Endothelial cell of umbilical vein (primary cell): ENCODE results near the gene TTLL5. TPM values are rescaled to one million over a fixed set of nuclear protein-coding genes. Genes with fewer than 3 reads are reported as not detected.

Experiments
- BruUV-seq: library from RNA; stranded (reverse); fragments of 400-500 nt; replicated peaks from 2 replicates; lab custom pipeline; 2021; lab: Mats Ljungman, UMichigan
- CTCF ChIA-PET: fragments of 300-600, 350-600 bp; sonication (Branson Sonifier 250); formaldehyde crosslinking; loops from one replicate; lab custom pipeline; 2021; ENCODE audit warnings: antibody characterized with exemption, inconsistent platforms; lab: Charles Lee
- POLR2A ChIA-PET: fragments of 300-600, 350-600 bp; sonication (Branson Sonifier 250); formaldehyde crosslinking; loops from one replicate; lab custom pipeline; 2021; ENCODE audit warnings: antibody characterized with exemption, inconsistent platforms; lab: Charles Lee
- DNase-seq: peaks from one replicate; pipeline ENCODE4 v3.0.0-alpha.2; 2011; ENCODE audit warnings: low read depth, low spot score
- FAIRE-seq: peaks from 2 replicates; lab custom pipeline; 2011; peaks lifted over from hg19 to GRCh38; lab: Jason Lieb, UNC
- H2AFZ ChIP-seq: 2 replicates; pipeline ENCODE4 v1.6.0; 2012; ENCODE audit warnings: low read depth, low read length, control low read depth, inconsistent platforms
- H3K27ac ChIP-seq: 2 replicates; pipeline ENCODE4 v1.5.1; 2011; ENCODE audit warnings: low read depth, mild to moderate bottlenecking, control low read depth, low read length, moderate library complexity; ENCODE audit not compliant: insufficient read depth
- H3K27me3 ChIP-seq, 2 experiments: 2 replicates each; pipeline versions ENCODE4 v1.6.0 to v1.6.1; 2011; ENCODE audit warnings: low read length in 2 of 2, mixed read lengths in 1 of 2; ENCODE audit not compliant: control insufficient read depth in 2 of 2, insufficient read depth in 2 of 2
- H3K36me3 ChIP-seq, 2 experiments: 2 replicates in 1 of 2; 3 replicates in 1 of 2; pipeline ENCODE4 v1.5.1; 2011; ENCODE audit warnings: low read length in 2 of 2, mild to moderate bottlenecking in 1 of 2, moderate library complexity in 1 of 2; ENCODE audit not compliant: control insufficient read depth in 2 of 2, insufficient read depth in 2 of 2; ENCODE audit errors: extremely low read depth in 1 of 2
- H3K4me1 ChIP-seq: 3 replicates; pipeline ENCODE4 v1.5.1; 2011; ENCODE audit warnings: mild to moderate bottlenecking, low read length; ENCODE audit not compliant: control insufficient read depth, insufficient read depth; ENCODE audit errors: extremely low read depth
- H3K4me2 ChIP-seq: 2 replicates; pipeline ENCODE4 v1.6.1; 2011; ENCODE audit warnings: low read length, control low read depth, mixed read lengths; ENCODE audit not compliant: insufficient read depth
- H3K4me3 ChIP-seq, 3 experiments: fragments of 200-600 bp in 1 of 3; sonication (generic), shearing (Covaris generic) in 1 of 3; replicated peaks in 1 of 3; 2 replicates each; pipeline ENCODE4 v1.5.1; 2011 to 2016; ENCODE audit warnings: control low read depth in 3 of 3, low read length in 3 of 3, mild to moderate bottlenecking in 2 of 3, inconsistent platforms in 1 of 3, low read depth in 1 of 3, moderate library complexity in 1 of 3; ENCODE audit not compliant: insufficient read depth in 1 of 3
- H3K79me2 ChIP-seq: 2 replicates; pipeline ENCODE4 v1.6.0; 2012; ENCODE audit warnings: low read length, inconsistent platforms; ENCODE audit not compliant: control insufficient read depth, insufficient read depth
- H3K9ac ChIP-seq: replicated peaks from 2 replicates; pipeline ENCODE3; 2011; ENCODE audit warnings: low read length, control low read depth; ENCODE audit not compliant: insufficient read depth; ENCODE audit errors: extremely low read depth
- H3K9me1 ChIP-seq: replicated peaks from 3 replicates; pipeline ENCODE4 v1.6.0; 2011; ENCODE audit warnings: mild to moderate bottlenecking, low read length; ENCODE audit not compliant: control insufficient read depth, insufficient read depth; ENCODE audit errors: extremely low read depth
- H3K9me3 ChIP-seq: replicated peaks from 2 replicates; pipeline ENCODE4 v1.5.1; 2012; ENCODE audit warnings: low read length, inconsistent platforms; ENCODE audit not compliant: control insufficient read depth, insufficient read depth
- H4K20me1 ChIP-seq: replicated peaks from 2 replicates; pipeline ENCODE3; 2011; ENCODE audit warnings: mild to moderate bottlenecking, low read length; ENCODE audit not compliant: control insufficient read depth, insufficient read depth; ENCODE audit errors: extremely low read depth
- CTCF ChIP-seq, 2 donors: IDR thresholded peaks; 1 replicate in 1 of 2; 2 replicates in 1 of 2; pipeline ENCODE4 v1.5.1; 2011; ENCODE audit warnings: low read length in 2 of 2, mild to moderate bottlenecking in 2 of 2, moderate library complexity in 2 of 2, control low read depth in 1 of 2, inconsistent platforms in 1 of 2, low read depth in 1 of 2; ENCODE audit not compliant: insufficient read depth in 1 of 2; ENCODE audit errors: extremely low read depth in 1 of 2
- EZH2 ChIP-seq: IDR thresholded peaks from 2 replicates; pipeline ENCODE4 v1.6.1; 2012; ENCODE audit warnings: borderline replicate concordance, low read depth, mild to moderate bottlenecking, moderate library complexity, low read length, inconsistent platforms; ENCODE audit not compliant: severe bottlenecking
- FOS ChIP-seq: IDR thresholded peaks from 2 replicates; pipeline ENCODE4 v1.6.1; 2011; ENCODE audit warnings: mild to moderate bottlenecking, low read length, moderate library complexity, borderline replicate concordance; ENCODE audit not compliant: insufficient read depth
- GATA2 ChIP-seq: IDR thresholded peaks from 2 replicates; pipeline ENCODE4 v1.7.0; 2011; ENCODE audit warnings: low read depth, mild to moderate bottlenecking, moderate library complexity, mixed read lengths, low read length; ENCODE audit not compliant: insufficient read length, insufficient read depth
- JUN ChIP-seq: IDR thresholded peaks from 2 replicates; pipeline ENCODE4 v1.6.1; 2011; ENCODE audit warnings: borderline replicate concordance, low read depth; ENCODE audit not compliant: insufficient read length, insufficient read depth
- MAX ChIP-seq: IDR thresholded peaks from 2 replicates; pipeline ENCODE4 v1.6.1; 2011; ENCODE audit not compliant: insufficient read depth, insufficient read length
- MYC ChIP-seq: IDR thresholded peaks from one replicate; pipeline ENCODE4 v1.6.1; 2011; ENCODE audit warnings: mild to moderate bottlenecking, low read depth, low read length
- POLR2A ChIP-seq: IDR thresholded peaks from 2 replicates; pipeline ENCODE4 v1.6.1; 2012; ENCODE audit warnings: low read depth, mild to moderate bottlenecking, control low read depth, low read length
- POLR2AphosphoS5 ChIP-seq: IDR thresholded peaks from 2 replicates; pipeline ENCODE4 v1.6.1; 2012; ENCODE audit warnings: low read depth, mild to moderate bottlenecking, control low read depth, low read length, moderate library complexity; ENCODE audit not compliant: insufficient read depth
- dilution Hi-C: fragments of 300-500 bp; cut with MboI; formaldehyde crosslinking; loops from one replicate; pipeline ENCODE4 v1.15.0; 2019; ENCODE audit warnings: low sequenced_read_pairs; ENCODE audit not compliant: extremely low pct_ligation_motif_present
- intact Hi-C: fragments of 100-400 bp; cut with micrococcal nuclease; formaldehyde crosslinking; loops from one replicate; pipeline ENCODE4 v1.10.0; 2022
- polyA plus RNA-seq, 4 experiments: library from polyadenylated mRNA; depleted of rRNA in 3 of 4; stranded (reverse) in 3 of 4; unstranded in 1 of 4; fragments of >200 nt; gene quantifications; 2 replicates each; pipeline versions ENCODE4 v1.2.1 to v1.2.3, GENCODE V29; 2011 to 2012; ENCODE audit warnings: missing spikeins in 1 of 4
- total RNA-seq: library from RNA; stranded (reverse); gene quantifications from 2 replicates; pipeline ENCODE4 v1.2.3, GENCODE V29; 2021

Gene TTLL5
- total and polyA plus RNA-seq, 2 donors (not counting 3 experiments of a cell fraction or from before 2014, with no cell fraction given) = 33.2 to 93.6 TPM

GRCh38 chr14:75700295-75700694 lies 39.2 kb downstream of the TTLL5 start:
- Histone ChIP-seq H2AFZ (no peak overlapping the region), H3K27ac (no peak overlapping the region), H3K9ac (no peak overlapping the region), H3K4me1 (no peaks in the 10 kb centered on the region), H3K4me3 (no peak overlapping the region), H3K27me3 (no peaks in the 10 kb centered on the region), H3K79me2 (no peaks in the 10 kb centered on the region), H3K36me3 (peaks cover 13 to 21% of the 10 kb centered on the region in 2 experiments), H3K9me3 (no peaks in the 10 kb centered on the region), H3K9me1 (no peaks in the 10 kb centered on the region), H4K20me1 (no peaks in the 10 kb centered on the region), H3K4me2 (no peak overlapping the region)
- no TSS peak for BruUV-seq
- DNase-seq (no peak), FAIRE-seq (no peak)
- CTCF ChIA-PET = interaction anchor here (0.7 kb wide), 1 partner anchor 9 kb away, joined by 3 read pairs; no protein-coding TSS in a partner anchor
- intact Hi-C loops = loop anchor here (5.0 kb wide), 1 partner anchor 588 kb away; no protein-coding TSS in a partner anchor
- TF ChIP-seq POLR2AphosphoS5 = no peak
- no peak for TF ChIP-seq EZH2
- TF ChIP-seq GATA2 = no peak
- no peak for TF ChIP-seq FOS
- TF ChIP-seq MYC = no peak
- TF ChIP-seq CTCF (IDR thresholded peaks at IDR 0.05; ENCODE audit: extremely low read depth in 1 of 2, insufficient read depth in 1 of 2, low read depth in 1 of 2, low read length in 2 of 2) = no peak
- TF ChIP-seq POLR2A = no peak
- TF ChIP-seq JUN = no peak
- no peak for TF ChIP-seq MAX
- dilution Hi-C loops = loop anchor here (25.0 kb wide), 1 partner anchor 287 kb away; the partner anchor contains the start of genes IFT43 and TGFB3
- POLR2A ChIA-PET = no interaction called here
